SK-N-SH (cell line): Measurements from ENCODE around the gene SEMA3A. TPM values are rescaled to one million over a fixed set of nuclear protein-coding genes. Genes with fewer than 3 reads are reported as not detected.

ENCODE experiments used
- CTCF ChIA-PET: fragments of 300-600, 350-600 bp; formaldehyde crosslinking; extraction: SDS; loops from one replicate; lab custom pipeline; 2021; lab: Yijun Ruan, JAX
- POLR2A ChIA-PET: fragments of 350-600 bp; sonication (Branson Sonifier 250); formaldehyde crosslinking; extraction: SDS; loops from one replicate; lab custom pipeline; 2020; ENCODE audit warnings: antibody characterized with exemption, inconsistent platforms; lab: Yijun Ruan, JAX
- DNase-seq: peaks from one replicate; pipeline ENCODE4 v3.0.0; 2012
- H2AFZ ChIP-seq: fragments of 200-600 bp; sonication (generic); 2 replicates; pipeline ENCODE4 v1.8.1; 2016; ENCODE audit warnings: antibody characterized with exemption, mild to moderate bottlenecking, low read depth
- H3F3A ChIP-seq: fragments of 200-600 bp; sonication (generic); replicated peaks from 2 replicates; pipeline ENCODE3; 2016; ENCODE audit warnings: antibody characterized with exemption, mild to moderate bottlenecking; ENCODE audit not compliant: insufficient read depth
- H3K27ac ChIP-seq, 2 experiments: fragments of 200-500 bp in 1 of 2; fragments of 200-600 bp in 1 of 2; sonication (Bioruptor generic) in 1 of 2; sonication (generic), shearing (Covaris generic) in 1 of 2; 2 replicates each; pipeline versions ENCODE4 v1.5.1 to v1.6.1; 2014 to 2016; ENCODE audit warnings: low read depth in 2 of 2, inconsistent platforms in 1 of 2, low read length in 1 of 2, mild to moderate bottlenecking in 1 of 2, mixed read lengths in 1 of 2
- H3K27me3 ChIP-seq: fragments of 200-600 bp; sonication (generic), shearing (Covaris generic); 2 replicates; pipeline ENCODE4 v1.6.1; 2016; ENCODE audit warnings: mixed run types; ENCODE audit not compliant: insufficient read depth
- H3K36me3 ChIP-seq, 2 experiments: fragments of 200-500 bp in 1 of 2; fragments of 200-600 bp in 1 of 2; sonication (Bioruptor generic) in 1 of 2; sonication (generic) in 1 of 2; replicated peaks in 1 of 2; 2 replicates each; pipeline versions ENCODE3 to v1.5.1; 2014 to 2016; ENCODE audit warnings: low read length in 1 of 2, mild to moderate bottlenecking in 1 of 2; ENCODE audit not compliant: insufficient read depth in 2 of 2, control insufficient read depth in 1 of 2
- H3K4me1 ChIP-seq, 2 experiments: fragments of 200-500 bp in 1 of 2; fragments of 200-600 bp in 1 of 2; sonication (Bioruptor generic) in 1 of 2; sonication (generic), shearing (Covaris generic) in 1 of 2; 2 replicates each; pipeline versions ENCODE4 v1.5.1 to v1.6.1; 2014 to 2016; ENCODE audit warnings: low read depth in 1 of 2, low read length in 1 of 2, mixed run types in 1 of 2; ENCODE audit not compliant: insufficient read depth in 2 of 2, control insufficient read depth in 1 of 2
- H3K4me2 ChIP-seq: fragments of 200-600 bp; sonication (generic), shearing (Covaris generic); 2 replicates; pipeline ENCODE4 v1.6.1; 2017; ENCODE audit warnings: mixed run types
- H3K4me3 ChIP-seq, 2 experiments: fragments of 200-500 bp in 1 of 2; fragments of 200-600 bp in 1 of 2; sonication (Bioruptor generic) in 1 of 2; sonication (generic), shearing (Covaris generic) in 1 of 2; 2 replicates each; pipeline versions ENCODE4 v1.5.1 to v1.8.1; 2014 to 2016; ENCODE audit warnings: low read depth in 2 of 2, inconsistent platforms in 1 of 2, low read length in 1 of 2, mild to moderate bottlenecking in 1 of 2, mixed read lengths in 1 of 2, moderate library complexity in 1 of 2
- H3K79me2 ChIP-seq: fragments of 200-600 bp; sonication (generic); 2 replicates; pipeline ENCODE4 v1.8.1; 2017; ENCODE audit warnings: mild to moderate bottlenecking; ENCODE audit not compliant: insufficient read depth
- H3K9ac ChIP-seq: fragments of 200-600 bp; sonication (generic); 2 replicates; pipeline ENCODE4 v1.6.1; 2017; ENCODE audit warnings: mixed run types
- H3K9me2 ChIP-seq: fragments of 200-600 bp; sonication (generic); 2 replicates; pipeline ENCODE4 v1.6.1; 2017; ENCODE audit warnings: mixed run types
- H3K9me3 ChIP-seq: fragments of 200-600 bp; sonication (generic); 2 replicates; pipeline ENCODE4 v1.6.1; 2017; ENCODE audit warnings: mixed run types, mild to moderate bottlenecking, moderate library complexity
- H4K20me1 ChIP-seq: fragments of 200-600 bp; sonication (generic); 2 replicates; pipeline ENCODE4 v1.6.1; 2017; ENCODE audit warnings: mild to moderate bottlenecking, mixed run types; ENCODE audit not compliant: insufficient read depth
- CHD2 ChIP-seq: fragments of 150-350 bp; IDR thresholded peaks from 2 replicates; pipeline ENCODE4 v1.6.1; 2018; ENCODE audit warnings: low read length; ENCODE audit not compliant: partially characterized antibody
- EP300 ChIP-seq, 2 experiments: IDR thresholded peaks; 2 replicates each; pipeline versions ENCODE4 v1.4.0 to v1.6.1; 2012; ENCODE audit warnings: borderline replicate concordance in 1 of 2, low read depth in 1 of 2, low read length in 1 of 2
- GABPA ChIP-seq: IDR thresholded peaks from 2 replicates; pipeline ENCODE4 v1.4.0; 2012; ENCODE audit warnings: low read depth, mild to moderate bottlenecking
- GATA2 ChIP-seq: sonication (generic); formaldehyde crosslinking; IDR thresholded peaks from 2 replicates; pipeline ENCODE4 v1.5.0; 2020; ENCODE audit warnings: mild to moderate bottlenecking, missing genetic modification reagents
- JUND ChIP-seq: IDR thresholded peaks from 2 replicates; pipeline ENCODE4 v1.4.0; 2012
- MAX ChIP-seq: IDR thresholded peaks from 2 replicates; pipeline ENCODE4 v1.4.0; 2012; ENCODE audit warnings: low read depth
- RAD21 ChIP-seq: IDR thresholded peaks from 2 replicates; pipeline ENCODE4 v1.6.1; 2012; ENCODE audit warnings: mild to moderate bottlenecking, low read length
- RCOR1 ChIP-seq: fragments of 150-350 bp; IDR thresholded peaks from 2 replicates; pipeline ENCODE4 v1.6.1; 2017; ENCODE audit warnings: antibody characterized with exemption, low read length
- RFX5 ChIP-seq: IDR thresholded peaks from 2 replicates; pipeline ENCODE4 v1.6.1; 2012; ENCODE audit warnings: mild to moderate bottlenecking, improper control_type of control experiment, low read length
- SMC3 ChIP-seq: IDR thresholded peaks from 2 replicates; pipeline ENCODE4 v1.6.1; 2012; ENCODE audit warnings: low read depth, low read length, improper control_type of control experiment
- TAF1 ChIP-seq: IDR thresholded peaks from 2 replicates; pipeline ENCODE4 v1.6.1; 2012; ENCODE audit warnings: low read depth, mild to moderate bottlenecking, low read length, moderate library complexity, borderline replicate concordance
- TEAD4 ChIP-seq: IDR thresholded peaks from 2 replicates; pipeline ENCODE4 v1.4.0; 2012; ENCODE audit warnings: mild to moderate bottlenecking, borderline replicate concordance; ENCODE audit not compliant: insufficient read depth
- USF1 ChIP-seq: IDR thresholded peaks from 2 replicates; pipeline ENCODE4 v1.4.0; 2012; ENCODE audit warnings: low read depth, borderline replicate concordance
- WGBS: methylation state at CpG from one replicate; pipeline ENCODE4 v1.1.6; 2017; ENCODE audit warnings: low lambda C conversion rate; 5-methylcytosine and 5-hydroxymethylcytosine counted together
- polyA plus RNA-seq, 3 experiments: library from polyadenylated mRNA; depleted of rRNA; stranded (reverse); fragments of >200 nt; gene quantifications; 2 replicates each; pipeline ENCODE4 v1.2.3, GENCODE V29; 2012
- TF ChIP-seq, protein P1 (sequence below): fragments of 150-350 bp; IDR thresholded peaks from 2 replicates; pipeline ENCODE4 v1.6.1; 2016; ENCODE audit warnings: mild to moderate bottlenecking, low read depth, low read length

SEMA3A gene
- polyA plus RNA-seq, 1 of the 3 experiments (the other 2 are of a cell fraction): 15.9 TPM

DNA sequence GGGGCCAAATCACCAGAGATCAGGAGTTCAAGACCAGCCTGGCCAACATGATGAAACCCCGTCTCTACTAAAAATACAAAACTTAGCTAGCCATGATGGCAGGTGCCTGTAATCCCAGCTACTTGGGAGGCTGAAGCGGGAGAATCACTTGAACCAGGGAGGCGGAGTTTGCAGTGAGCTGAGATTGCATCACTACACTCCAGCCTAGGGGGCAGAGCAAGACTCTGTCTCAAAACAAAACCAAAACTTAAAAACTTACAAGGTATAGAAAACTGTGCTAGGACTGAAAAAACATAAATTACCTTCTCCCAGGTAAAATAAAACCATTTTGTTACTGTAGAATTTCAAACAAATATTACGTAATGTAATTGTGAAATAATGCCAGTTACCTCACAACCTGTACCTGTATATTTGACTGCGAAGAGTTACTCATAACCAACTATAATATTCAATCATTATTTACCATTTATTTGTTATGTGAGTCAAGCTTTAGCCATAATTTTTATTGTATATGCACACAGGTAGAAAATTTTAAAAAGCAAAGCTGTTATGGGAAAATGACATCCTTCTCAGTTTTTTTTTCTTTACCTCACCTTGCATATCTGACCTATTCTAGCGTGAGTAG is 180.9 kb downstream of the SEMA3A start:
- no peak overlapping the region for H2AFZ ChIP-seq

GRCh38 chr7:84009782-84010181 is 184.8 kb downstream of the SEMA3A start:
- CTCF ChIA-PET: no interaction called here
- H3K9me2 ChIP-seq: no peaks in the 10 kb centered on the region
- no peak overlapping the region for H3K4me2 ChIP-seq

More for the DNA sequence above, 180.9 kb downstream of the SEMA3A start:
- CTCF ChIA-PET: interaction anchor here (1.3 kb wide), 1 partner anchor 78 kb away, joined by 4 read pairs; no protein-coding TSS in a partner anchor
- H3F3A ChIP-seq: peaks cover 6% of the 10 kb centered on the region
- POLR2A ChIA-PET: no interaction called here
- no peak for DNase-seq
- H3K79me2 ChIP-seq: no peaks in the 10 kb centered on the region
- peaks cover 0 to 3% of the 10 kb centered on the region in 2 experiments for H3K36me3 ChIP-seq
- no peak overlapping the region for H3K4me3 ChIP-seq
- TF ChIP-seq CHD2: no peak
- no peak for TF ChIP-seq RCOR1
- TF ChIP-seq SMC3: no peak
- TF ChIP-seq USF1: no peak
- H3K9me2 ChIP-seq: no peaks in the 10 kb centered on the region
- WGBS: 96% methylated on average over 6 of the region's 6 CpGs
- H3K4me1 ChIP-seq: peaks cover 0 to 9% of the 10 kb centered on the region in 2 experiments; a peak in 1 of 4 replicates
- H3K4me2 ChIP-seq: no peak overlapping the region
- H3K27ac ChIP-seq: no peak overlapping the region
- H3K27me3 ChIP-seq: no peaks in the 10 kb centered on the region
- H3K9me3 ChIP-seq: no peaks in the 10 kb centered on the region
- H3K9ac ChIP-seq: no peak overlapping the region
- no peaks in the 10 kb centered on the region for H4K20me1 ChIP-seq

More at GRCh38 chr7:84009782-84010181, 184.8 kb downstream of the SEMA3A start:
- no peaks in the 10 kb centered on the region for H3K79me2 ChIP-seq
- no peak overlapping the region for H3K4me3 ChIP-seq
- H3K4me1 ChIP-seq: peaks cover 0 to 4% of the 10 kb centered on the region in 2 experiments; a peak in 1 of 4 replicates
- H3K27ac ChIP-seq: peak overlapping the region in 1 of 2 experiments; percentile 16; a peak in 2 of 4 replicates
- POLR2A ChIA-PET: no interaction called here
- TF ChIP-seq RFX5 (no peak), TAF1 (no peak), RAD21 (no peak), GATA2 (no peak), TEAD4 (no peak), MAX (no peak), EP300 (IDR thresholded peaks at IDR 0.05; ENCODE audit: borderline replicate concordance in 1 of 2, low read depth in 1 of 2, low read length in 1 of 2) (no peak), JUND (no peak), GABPA (no peak)
- TF ChIP-seq, protein P1, sequence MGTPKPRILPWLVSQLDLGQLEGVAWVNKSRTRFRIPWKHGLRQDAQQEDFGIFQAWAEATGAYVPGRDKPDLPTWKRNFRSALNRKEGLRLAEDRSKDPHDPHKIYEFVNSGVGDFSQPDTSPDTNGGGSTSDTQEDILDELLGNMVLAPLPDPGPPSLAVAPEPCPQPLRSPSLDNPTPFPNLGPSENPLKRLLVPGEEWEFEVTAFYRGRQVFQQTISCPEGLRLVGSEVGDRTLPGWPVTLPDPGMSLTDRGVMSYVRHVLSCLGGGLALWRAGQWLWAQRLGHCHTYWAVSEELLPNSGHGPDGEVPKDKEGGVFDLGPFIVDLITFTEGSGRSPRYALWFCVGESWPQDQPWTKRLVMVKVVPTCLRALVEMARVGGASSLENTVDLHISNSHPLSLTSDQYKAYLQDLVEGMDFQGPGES: no peak
- H3K27me3 ChIP-seq: no peaks in the 10 kb centered on the region
- no peak overlapping the region for H2AFZ ChIP-seq
- no CpG with 5 or more reads among the region's 1 CpG for WGBS
- H3K36me3 ChIP-seq: peaks cover 4 to 24% of the 10 kb centered on the region in 2 experiments
- H4K20me1 ChIP-seq: no peaks in the 10 kb centered on the region
- no peak overlapping the region for H3K9ac ChIP-seq
- H3K9me3 ChIP-seq: no peaks in the 10 kb centered on the region
- peaks cover 6% of the 10 kb centered on the region for H3F3A ChIP-seq
- no peak for DNase-seq
